CD14-positive monocyte (primary cell): ENCODE measurements around the gene RBFOX2. TPM values are rescaled to one million over a fixed set of nuclear protein-coding genes. Genes with fewer than 3 reads are reported as not detected.

Experiments
- DNase-seq, 3 donors: peaks; one replicate each; pipeline ENCODE4 v3.0.0-alpha.2; 2011 to 2022
- H2AFZ ChIP-seq: 2 replicates; pipeline ENCODE4 v1.6.0; 2012; ENCODE audit warnings: mild to moderate bottlenecking, low read depth, low read length, inconsistent platforms; ENCODE audit not compliant: insufficient read depth, poor library complexity, severe bottlenecking
- H3K27ac ChIP-seq, 2 donors: 1 replicate in 1 of 2; 2 replicates in 1 of 2; pipeline ENCODE4 v1.5.1; 2012 to 2013; ENCODE audit warnings: low read length in 2 of 2, control low read depth in 1 of 2, inconsistent platforms in 1 of 2, low read depth in 1 of 2, mild to moderate bottlenecking in 1 of 2
- H3K27me3 ChIP-seq, 2 donors: one replicate each; pipeline versions ENCODE4 v1.6.0 to v1.6.1; 2011 to 2013; ENCODE audit warnings: low read length in 2 of 2; ENCODE audit not compliant: control insufficient read depth in 2 of 2, insufficient read depth in 2 of 2
- H3K36me3 ChIP-seq, 2 donors: replicated peaks in 1 of 2; 1 replicate in 1 of 2; 2 replicates in 1 of 2; pipeline versions ENCODE4 v1.5.1 to v1.6.1; 2012 to 2013; ENCODE audit warnings: low read length in 2 of 2, control low read depth in 1 of 2, inconsistent platforms in 1 of 2, mild to moderate bottlenecking in 1 of 2; ENCODE audit not compliant: insufficient read depth in 2 of 2, control insufficient read depth in 1 of 2
- H3K4me1 ChIP-seq, 2 donors: 1 replicate in 1 of 2; 2 replicates in 1 of 2; pipeline versions ENCODE4 v1.5.1 to v1.6.1; 2012 to 2013; ENCODE audit warnings: low read length in 2 of 2, control low read depth in 1 of 2, inconsistent platforms in 1 of 2, mild to moderate bottlenecking in 1 of 2, moderate library complexity in 1 of 2; ENCODE audit not compliant: insufficient read depth in 2 of 2, control insufficient read depth in 1 of 2
- H3K4me2 ChIP-seq: replicated peaks from 2 replicates; pipeline ENCODE3; 2012; ENCODE audit warnings: low read length, moderate library complexity, mild to moderate bottlenecking; ENCODE audit not compliant: poor library complexity, severe bottlenecking; ENCODE audit errors: extremely low read depth
- H3K4me3 ChIP-seq, 3 experiments: fragments of 200-600 bp in 1 of 3; sonication (generic) in 1 of 3; replicated peaks in 1 of 3; 1 replicate in 2 of 3; 2 replicates in 1 of 3; pipeline ENCODE4 v1.5.1; 2011 to 2013; ENCODE audit warnings: low read length in 3 of 3, mild to moderate bottlenecking in 3 of 3, control low read depth in 2 of 3, low read depth in 2 of 3, inconsistent platforms in 1 of 3, moderate library complexity in 1 of 3
- H3K79me2 ChIP-seq: 2 replicates; pipeline ENCODE4 v1.6.0; 2012; ENCODE audit warnings: mild to moderate bottlenecking, control low read depth, inconsistent platforms, low read length, moderate library complexity; ENCODE audit not compliant: insufficient read depth
- H3K9ac ChIP-seq: 2 replicates; pipeline ENCODE4 v1.6.0; 2017; ENCODE audit warnings: low read length, mild to moderate bottlenecking; ENCODE audit not compliant: insufficient read depth, poor library complexity, severe bottlenecking
- H3K9me3 ChIP-seq, 2 donors: replicated peaks in 1 of 2; 1 replicate in 1 of 2; 2 replicates in 1 of 2; pipeline versions ENCODE4 v1.5.1 to v1.6.1; 2012 to 2013; ENCODE audit warnings: low read length in 2 of 2, control low read depth in 1 of 2; ENCODE audit not compliant: control insufficient read depth in 1 of 2, insufficient read depth in 1 of 2
- H4K20me1 ChIP-seq: 2 replicates; pipeline ENCODE4 v1.6.0; 2012; ENCODE audit warnings: mild to moderate bottlenecking, low read length, control low read depth, moderate library complexity; ENCODE audit not compliant: insufficient read depth
- H3K27ac Mint-ChIP-seq, 7 donors: one replicate each; pipeline ENCODE4 v1.8.0; 2020; ENCODE audit warnings: mild to moderate bottlenecking in 7 of 7, mixed read lengths in 7 of 7, moderate library complexity in 6 of 7, inconsistent platforms in 2 of 7
- H3K27me3 Mint-ChIP-seq, 3 donors: one replicate each; pipeline ENCODE4 v1.8.0; 2021 to 2022; ENCODE audit warnings: low read depth in 3 of 3, mild to moderate bottlenecking in 3 of 3, mixed read lengths in 3 of 3, moderate library complexity in 3 of 3, inconsistent platforms in 1 of 3
- H3K36me3 Mint-ChIP-seq, 2 donors: one replicate each; pipeline ENCODE4 v1.8.0; 2020; ENCODE audit warnings: mixed read lengths in 2 of 2, inconsistent platforms in 1 of 2, mild to moderate bottlenecking in 1 of 2
- H3K4me1 Mint-ChIP-seq: one replicate; pipeline ENCODE4 v1.8.0; 2020; ENCODE audit warnings: mild to moderate bottlenecking, mixed read lengths
- H3K4me3 Mint-ChIP-seq, 2 donors: one replicate each; pipeline ENCODE4 v1.8.0; 2020; ENCODE audit warnings: mild to moderate bottlenecking in 2 of 2, mixed read lengths in 2 of 2, moderate library complexity in 1 of 2
- H3K9me3 Mint-ChIP-seq, 7 donors: one replicate each; pipeline ENCODE4 v1.8.0; 2020 to 2022; ENCODE audit warnings: mixed read lengths in 7 of 7, mild to moderate bottlenecking in 6 of 7, moderate library complexity in 6 of 7, inconsistent platforms in 2 of 7
- WGBS: methylation state at CpG from one replicate; pipeline ENCODE4 v1.1.5; 2013; ENCODE audit warnings: missing lambda C conversion rate; ENCODE audit not compliant: insufficient coverage; 5-methylcytosine and 5-hydroxymethylcytosine counted together
- intact Hi-C, 2 donors: fragments of 100-400 bp; cut with micrococcal nuclease; formaldehyde crosslinking; loops; one replicate each; pipeline versions ENCODE4 v1.15.0 to v1.15.1; 2023
- polyA plus RNA-seq, 3 donors: library from polyadenylated mRNA; depleted of rRNA in 1 of 3; unstranded in 2 of 3; stranded (reverse) in 1 of 3; fragments of 300-500 nt in 2 of 3; fragments of >200 nt in 1 of 3; fragmentation: Illumina TruSeq in 2 of 3; gene quantifications; 1 replicate in 2 of 3; 2 replicates in 1 of 3; pipeline ENCODE4 v1.2.3, GENCODE V29; 2012 to 2021
- TF ChIP-seq, protein P1 (sequence below): fragments of 200-600 bp; IDR thresholded peaks from one replicate; pipeline ENCODE4 v1.8.0; 2022; ENCODE audit warnings: antibody characterized with exemption, mild to moderate bottlenecking

Gene RBFOX2
- polyA plus RNA-seq, 3 donors, result not detected

DNA sequence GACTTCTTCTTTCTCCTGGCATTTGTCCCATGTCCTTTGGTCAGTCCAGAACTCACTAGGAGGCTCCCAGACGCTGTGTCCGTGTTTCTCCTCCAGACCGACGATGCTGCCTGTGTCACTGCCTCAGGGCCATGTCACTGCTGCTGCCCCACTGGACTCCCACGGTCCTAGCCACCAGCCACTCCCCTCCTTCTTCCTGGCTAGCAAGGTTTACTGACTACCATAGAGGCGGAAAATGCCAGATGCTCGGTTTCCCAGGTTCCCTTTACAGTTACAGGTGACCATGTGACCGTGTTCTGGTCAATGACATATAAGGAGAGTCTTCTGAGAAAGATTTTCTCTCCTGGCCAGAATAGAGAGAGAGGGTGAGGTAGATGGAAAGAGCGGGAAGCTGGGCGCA lies 40.7 kb upstream of the RBFOX2 start:
- Histone ChIP-seq H3K4me3 (no peak overlapping the region), H2AFZ (no peak overlapping the region), H4K20me1 (no peaks in the 10 kb centered on the region), H3K4me2 (no peak overlapping the region), H3K79me2 (no peaks in the 10 kb centered on the region), H3K27ac (no peak overlapping the region), H3K9me3 (no peaks in the 10 kb centered on the region), H3K36me3 (no peaks in the 10 kb centered on the region), H3K27me3 (peaks cover 0 to 23% of the 10 kb centered on the region in 2 donors), H3K9ac (no peak overlapping the region), H3K4me1 (peaks cover 10 to 12% of the 10 kb centered on the region in 2 donors)
- Mint-ChIP-seq H3K4me3 (no peak overlapping the region), H3K27me3 (peaks cover 33 to 55% (median 38%) of the 10 kb centered on the region in 3 donors), H3K36me3 (no peaks in the 10 kb centered on the region), H3K4me1 (peaks cover 17% of the 10 kb centered on the region), H3K9me3 (peaks cover 0 to 14% (median 2%) of the 10 kb centered on the region in 7 donors), H3K27ac (peak overlapping the region in 1 of 7 donors; percentile 0)
- TF ChIP-seq, protein P1, sequence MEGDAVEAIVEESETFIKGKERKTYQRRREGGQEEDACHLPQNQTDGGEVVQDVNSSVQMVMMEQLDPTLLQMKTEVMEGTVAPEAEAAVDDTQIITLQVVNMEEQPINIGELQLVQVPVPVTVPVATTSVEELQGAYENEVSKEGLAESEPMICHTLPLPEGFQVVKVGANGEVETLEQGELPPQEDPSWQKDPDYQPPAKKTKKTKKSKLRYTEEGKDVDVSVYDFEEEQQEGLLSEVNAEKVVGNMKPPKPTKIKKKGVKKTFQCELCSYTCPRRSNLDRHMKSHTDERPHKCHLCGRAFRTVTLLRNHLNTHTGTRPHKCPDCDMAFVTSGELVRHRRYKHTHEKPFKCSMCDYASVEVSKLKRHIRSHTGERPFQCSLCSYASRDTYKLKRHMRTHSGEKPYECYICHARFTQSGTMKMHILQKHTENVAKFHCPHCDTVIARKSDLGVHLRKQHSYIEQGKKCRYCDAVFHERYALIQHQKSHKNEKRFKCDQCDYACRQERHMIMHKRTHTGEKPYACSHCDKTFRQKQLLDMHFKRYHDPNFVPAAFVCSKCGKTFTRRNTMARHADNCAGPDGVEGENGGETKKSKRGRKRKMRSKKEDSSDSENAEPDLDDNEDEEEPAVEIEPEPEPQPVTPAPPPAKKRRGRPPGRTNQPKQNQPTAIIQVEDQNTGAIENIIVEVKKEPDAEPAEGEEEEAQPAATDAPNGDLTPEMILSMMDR, result no peak
- WGBS, result 92% methylated on average over 6 of the region's 10 CpGs
- no peak for DNase-seq
- intact Hi-C loops, result no loop called here

GRCh38 chr22:36068776-36069344 lies 40.2 kb upstream of the RBFOX2 start:
- no peaks in the 10 kb centered on the region for H3K79me2 ChIP-seq
- H3K4me2 ChIP-seq, result no peak overlapping the region
- DNase-seq, result peak in 1 of 3 donors; percentile 1
- Mint-ChIP-seq H3K27ac (no peak overlapping the region), H3K9me3 (peaks cover 0 to 14% (median 2%) of the 10 kb centered on the region in 7 donors), H3K36me3 (no peaks in the 10 kb centered on the region), H3K27me3 (peaks cover 32 to 57% (median 38%) of the 10 kb centered on the region in 3 donors), H3K4me3 (no peak overlapping the region), H3K4me1 (peaks cover 17% of the 10 kb centered on the region)
- H4K20me1 ChIP-seq, result no peaks in the 10 kb centered on the region
- H3K36me3 ChIP-seq, result no peaks in the 10 kb centered on the region
- TF ChIP-seq, protein P1, result no peak
- no peak overlapping the region for H3K9ac ChIP-seq
- no peaks in the 10 kb centered on the region for H3K9me3 ChIP-seq
- no peak overlapping the region for H2AFZ ChIP-seq
- H3K27me3 ChIP-seq, result peaks cover 0 to 21% of the 10 kb centered on the region in 2 donors
- peaks cover 10 to 12% of the 10 kb centered on the region in 2 donors for H3K4me1 ChIP-seq
- no peak overlapping the region for H3K4me3 ChIP-seq
- intact Hi-C loops, result no loop called here
- no CpG with 5 or more reads among the region's 6 CpGs for WGBS
- H3K27ac ChIP-seq, result no peak overlapping the region
